Gastroesophageal sphincter (tissue), 3 donors: Measurements from ENCODE around the gene DIP2C.

Experiments used
- EP300 ChIP-seq: sonication (generic); formaldehyde crosslinking; IDR thresholded peaks from one replicate; pipeline ENCODE4 v1.6.1; 2017; ENCODE audit warnings: antibody characterized with exemption, mild to moderate bottlenecking
- POLR2A ChIP-seq, 2 donors: fragments of 450-650 bp; IDR thresholded peaks; one replicate each; pipeline ENCODE4 v1.6.1; 2017; ENCODE audit warnings: antibody characterized with exemption in 2 of 2, mild to moderate bottlenecking in 2 of 2, moderate library complexity in 1 of 2
- POLR2AphosphoS5 ChIP-seq: sonication (generic); formaldehyde crosslinking; IDR thresholded peaks from one replicate; pipeline ENCODE4 v1.6.1; 2017; ENCODE audit warnings: antibody characterized with exemption
- TF ChIP-seq, protein P1 (sequence below), 4 experiments: fragments of 200-600 bp in 2 of 4; fragments of 450-650 bp in 2 of 4; sonication (generic) in 1 of 4; IDR thresholded peaks; one replicate each; pipeline ENCODE4 v1.5.1; 2017 to 2019; ENCODE audit warnings: antibody characterized with exemption in 4 of 4, mild to moderate bottlenecking in 2 of 4, moderate library complexity in 2 of 4

DNA sequence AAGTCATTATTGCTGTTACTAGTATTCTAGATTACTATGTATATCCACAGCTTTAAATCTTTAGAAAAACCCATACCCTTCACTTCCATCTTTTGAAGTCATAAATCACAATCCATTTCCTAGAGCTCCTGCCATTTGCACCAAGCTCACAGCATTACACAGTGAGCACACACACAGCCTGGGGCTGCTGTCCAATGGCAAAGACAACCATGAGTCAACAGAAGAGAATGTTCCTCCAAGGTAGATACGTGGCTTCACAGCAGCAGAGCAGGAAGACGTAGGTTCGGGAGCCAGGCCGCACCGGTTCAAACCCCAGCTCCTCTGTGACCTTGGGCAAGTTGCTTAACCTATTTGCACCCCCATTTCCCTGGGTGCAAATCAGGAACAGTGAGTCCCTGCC lies 234.6 kb downstream of the DIP2C start:
- TF ChIP-seq, protein P1, sequence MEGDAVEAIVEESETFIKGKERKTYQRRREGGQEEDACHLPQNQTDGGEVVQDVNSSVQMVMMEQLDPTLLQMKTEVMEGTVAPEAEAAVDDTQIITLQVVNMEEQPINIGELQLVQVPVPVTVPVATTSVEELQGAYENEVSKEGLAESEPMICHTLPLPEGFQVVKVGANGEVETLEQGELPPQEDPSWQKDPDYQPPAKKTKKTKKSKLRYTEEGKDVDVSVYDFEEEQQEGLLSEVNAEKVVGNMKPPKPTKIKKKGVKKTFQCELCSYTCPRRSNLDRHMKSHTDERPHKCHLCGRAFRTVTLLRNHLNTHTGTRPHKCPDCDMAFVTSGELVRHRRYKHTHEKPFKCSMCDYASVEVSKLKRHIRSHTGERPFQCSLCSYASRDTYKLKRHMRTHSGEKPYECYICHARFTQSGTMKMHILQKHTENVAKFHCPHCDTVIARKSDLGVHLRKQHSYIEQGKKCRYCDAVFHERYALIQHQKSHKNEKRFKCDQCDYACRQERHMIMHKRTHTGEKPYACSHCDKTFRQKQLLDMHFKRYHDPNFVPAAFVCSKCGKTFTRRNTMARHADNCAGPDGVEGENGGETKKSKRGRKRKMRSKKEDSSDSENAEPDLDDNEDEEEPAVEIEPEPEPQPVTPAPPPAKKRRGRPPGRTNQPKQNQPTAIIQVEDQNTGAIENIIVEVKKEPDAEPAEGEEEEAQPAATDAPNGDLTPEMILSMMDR (IDR thresholded peaks at IDR 0.05), result no peak
- peak; percentile 80 for TF ChIP-seq POLR2AphosphoS5
- no peak for TF ChIP-seq POLR2A (IDR thresholded peaks at IDR 0.05)
- TF ChIP-seq EP300, result no peak
